Colonic mucosa (tissue), 4 donors: ENCODE measurements around the gene PLA2G5. TPM values are rescaled to one million over a fixed set of nuclear protein-coding genes. Genes with fewer than 3 reads are reported as not detected.

ENCODE experiments used
- DNase-seq: peaks from one replicate; pipeline ENCODE4 v3.0.0-alpha.2; 2020
- H3K27ac ChIP-seq: fragments of 200-600 bp; one replicate; pipeline ENCODE4 v1.8.0; 2021
- H3K27me3 ChIP-seq: fragments of 200-600 bp; one replicate; pipeline ENCODE4 v1.8.0; 2021
- H3K36me3 ChIP-seq: fragments of 200-600 bp; one replicate; pipeline ENCODE4 v1.8.0; 2021
- H3K4me1 ChIP-seq: fragments of 200-600 bp; one replicate; pipeline ENCODE4 v1.8.0; 2021; ENCODE audit warnings: mild to moderate bottlenecking
- H3K4me3 ChIP-seq: fragments of 200-600 bp; one replicate; pipeline ENCODE4 v1.8.0; 2021
- H3K9ac ChIP-seq, 2 donors: one replicate each; pipeline ENCODE4 v1.7.0; 2013; ENCODE audit warnings: control low read depth in 2 of 2, low read depth in 2 of 2, low read length in 2 of 2
- H3K9me3 ChIP-seq: fragments of 200-600 bp; one replicate; pipeline ENCODE4 v1.8.0; 2021
- intact Hi-C: fragments of 100-400 bp; cut with DNase I; formaldehyde crosslinking; loops from one replicate; pipeline ENCODE4 v1.14.1; 2022
- total RNA-seq, 2 donors: library from RNA; stranded (reverse); fragmentation: NEBNext Ultra II Directional in 1 of 2; extraction: Animal tissue kit (Norgen Biotek cat#: 25700) in 1 of 2; gene quantifications; one replicate each; pipeline ENCODE4 v1.2.1, GENCODE V29; 2021
- TF ChIP-seq, protein P1 (sequence below): fragments of 200-600 bp; IDR thresholded peaks from one replicate; pipeline ENCODE4 v1.8.0; 2022; ENCODE audit warnings: antibody characterized with exemption, mild to moderate bottlenecking
- donor health status: healthy.
- donor health status: DM: no; HTN: no; CAD: no.
- donor health status: DM: no; HTN: no; CAD: no.

Gene PLA2G5
- total RNA-seq, 2 donors from 2014 or later, result 1.8 TPM; not detected in 1

DNA sequence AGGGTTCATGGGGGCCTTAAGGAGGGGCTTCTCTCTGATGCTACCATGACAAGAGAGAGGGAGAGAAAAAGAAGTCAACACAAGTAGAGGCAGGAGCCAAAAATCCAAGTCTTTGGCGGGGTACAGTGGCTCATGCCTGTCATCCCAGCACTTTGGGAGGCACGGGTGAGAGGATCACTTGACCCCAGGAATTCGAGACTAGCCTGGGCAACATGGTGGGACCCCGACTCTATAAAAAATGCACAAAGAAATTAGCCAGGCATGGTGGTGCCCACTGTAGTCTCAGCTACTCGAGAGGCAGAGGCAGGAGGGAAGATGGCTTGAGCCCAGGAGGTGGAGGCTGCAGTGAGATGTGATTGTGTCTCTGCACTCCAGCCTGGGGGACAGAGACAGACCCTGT, 8.7 kb downstream of the PLA2G5 start:
- Histone ChIP-seq H3K27ac (no peak overlapping the region), H3K36me3 (no peaks in the 10 kb centered on the region), H3K4me1 (no peaks in the 10 kb centered on the region), H3K9ac (no peak overlapping the region), H3K4me3 (no peak overlapping the region), H3K9me3 (no peaks in the 10 kb centered on the region), H3K27me3 (no peaks in the 10 kb centered on the region)
- TF ChIP-seq, protein P1, sequence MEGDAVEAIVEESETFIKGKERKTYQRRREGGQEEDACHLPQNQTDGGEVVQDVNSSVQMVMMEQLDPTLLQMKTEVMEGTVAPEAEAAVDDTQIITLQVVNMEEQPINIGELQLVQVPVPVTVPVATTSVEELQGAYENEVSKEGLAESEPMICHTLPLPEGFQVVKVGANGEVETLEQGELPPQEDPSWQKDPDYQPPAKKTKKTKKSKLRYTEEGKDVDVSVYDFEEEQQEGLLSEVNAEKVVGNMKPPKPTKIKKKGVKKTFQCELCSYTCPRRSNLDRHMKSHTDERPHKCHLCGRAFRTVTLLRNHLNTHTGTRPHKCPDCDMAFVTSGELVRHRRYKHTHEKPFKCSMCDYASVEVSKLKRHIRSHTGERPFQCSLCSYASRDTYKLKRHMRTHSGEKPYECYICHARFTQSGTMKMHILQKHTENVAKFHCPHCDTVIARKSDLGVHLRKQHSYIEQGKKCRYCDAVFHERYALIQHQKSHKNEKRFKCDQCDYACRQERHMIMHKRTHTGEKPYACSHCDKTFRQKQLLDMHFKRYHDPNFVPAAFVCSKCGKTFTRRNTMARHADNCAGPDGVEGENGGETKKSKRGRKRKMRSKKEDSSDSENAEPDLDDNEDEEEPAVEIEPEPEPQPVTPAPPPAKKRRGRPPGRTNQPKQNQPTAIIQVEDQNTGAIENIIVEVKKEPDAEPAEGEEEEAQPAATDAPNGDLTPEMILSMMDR, result no peak
- intact Hi-C loops, result no loop called here
- no peak for DNase-seq

DNA sequence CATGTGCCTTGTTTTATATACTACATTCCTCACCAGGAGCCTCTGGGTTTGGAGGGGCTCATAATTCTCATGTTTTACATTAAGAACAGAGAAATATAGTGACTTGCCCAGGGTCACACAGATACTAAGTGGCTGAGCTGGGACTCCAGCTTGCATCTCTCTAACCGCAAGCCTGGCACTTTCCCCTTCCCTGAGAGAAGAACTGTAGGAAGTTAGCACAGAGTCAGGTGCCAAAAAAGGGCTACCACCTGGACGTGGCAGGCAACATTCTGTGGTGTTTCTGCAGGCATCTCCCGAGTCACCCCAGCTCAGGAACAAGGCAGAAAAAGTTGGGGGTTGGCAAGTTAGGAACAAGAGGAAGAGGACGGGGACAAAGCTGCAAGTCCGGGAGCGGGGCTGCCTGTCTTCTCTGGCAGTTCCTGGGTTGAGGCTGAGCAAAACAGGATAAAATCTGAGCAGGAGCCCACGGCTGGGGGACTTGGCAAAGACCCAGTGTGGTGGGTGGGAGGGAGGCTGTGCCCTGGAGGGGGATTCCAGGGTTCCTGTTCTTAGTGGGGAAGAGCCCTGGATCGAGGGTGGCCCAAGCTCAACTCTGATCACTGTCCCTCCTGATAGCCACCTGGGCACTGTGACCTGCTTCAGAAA, 9.8 kb downstream of the PLA2G5 start:
- intact Hi-C loops, result no loop called here
- no peak overlapping the region for H3K4me3 ChIP-seq
- TF ChIP-seq, protein P1, result no peak
- no peak for DNase-seq
- H3K9ac ChIP-seq, result no peak overlapping the region
- H3K36me3 ChIP-seq, result no peaks in the 10 kb centered on the region
- no peak overlapping the region for H3K27ac ChIP-seq
- no peaks in the 10 kb centered on the region for H3K27me3 ChIP-seq
- no peaks in the 10 kb centered on the region for H3K9me3 ChIP-seq
- H3K4me1 ChIP-seq, result no peaks in the 10 kb centered on the region

DNA sequence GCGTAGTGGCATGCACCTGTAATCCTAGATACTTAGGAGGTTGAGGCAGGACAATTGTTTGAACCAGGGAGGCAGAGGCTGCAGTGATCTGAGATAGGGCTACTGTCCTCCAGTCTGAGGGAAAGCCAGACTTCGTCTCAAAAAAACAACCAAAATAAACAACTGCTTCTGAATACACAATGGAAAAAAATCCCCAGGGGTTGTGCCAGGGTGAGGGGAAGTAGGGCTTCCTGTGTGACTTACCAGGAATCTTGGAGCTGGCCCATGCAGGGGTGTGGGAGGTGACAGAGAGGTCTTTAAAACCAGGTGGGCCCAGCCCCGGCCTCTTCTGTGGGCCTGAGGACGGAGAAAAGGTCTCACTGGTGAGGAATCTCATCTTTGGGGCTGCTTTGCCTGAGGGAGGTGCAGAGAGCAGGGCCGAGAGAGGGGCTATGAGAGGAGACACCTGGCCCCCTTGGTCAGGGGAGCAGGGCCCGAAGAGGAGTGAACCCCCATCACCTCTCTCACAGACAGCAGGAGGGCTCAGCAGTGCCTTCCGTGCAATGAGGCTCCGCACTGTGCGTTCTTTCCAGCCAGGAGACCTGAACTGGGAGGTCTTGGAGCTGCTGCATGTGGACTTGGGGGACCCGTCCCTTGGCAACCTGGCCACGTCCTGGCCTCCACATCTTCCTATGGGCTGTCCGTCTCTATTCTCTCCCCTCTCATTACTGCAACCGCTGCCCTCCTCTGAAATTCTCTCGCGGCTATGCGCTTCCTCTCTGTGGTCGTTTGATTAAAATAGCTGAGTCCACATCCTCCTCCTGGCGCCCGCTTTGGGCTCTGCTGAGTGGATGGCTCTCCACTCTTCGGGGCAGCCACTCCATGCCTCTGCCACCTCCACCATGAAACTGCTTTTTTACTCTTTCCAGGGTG, 10.7 kb downstream of the PLA2G5 start:
- intact Hi-C loops, result no loop called here
- Histone ChIP-seq H3K4me1 (no peaks in the 10 kb centered on the region), H3K27me3 (no peaks in the 10 kb centered on the region), H3K9ac (no peak overlapping the region), H3K27ac (no peak overlapping the region), H3K4me3 (no peak overlapping the region), H3K36me3 (no peaks in the 10 kb centered on the region), H3K9me3 (no peaks in the 10 kb centered on the region)
- no peak for DNase-seq
- TF ChIP-seq, protein P1, result no peak

DNA sequence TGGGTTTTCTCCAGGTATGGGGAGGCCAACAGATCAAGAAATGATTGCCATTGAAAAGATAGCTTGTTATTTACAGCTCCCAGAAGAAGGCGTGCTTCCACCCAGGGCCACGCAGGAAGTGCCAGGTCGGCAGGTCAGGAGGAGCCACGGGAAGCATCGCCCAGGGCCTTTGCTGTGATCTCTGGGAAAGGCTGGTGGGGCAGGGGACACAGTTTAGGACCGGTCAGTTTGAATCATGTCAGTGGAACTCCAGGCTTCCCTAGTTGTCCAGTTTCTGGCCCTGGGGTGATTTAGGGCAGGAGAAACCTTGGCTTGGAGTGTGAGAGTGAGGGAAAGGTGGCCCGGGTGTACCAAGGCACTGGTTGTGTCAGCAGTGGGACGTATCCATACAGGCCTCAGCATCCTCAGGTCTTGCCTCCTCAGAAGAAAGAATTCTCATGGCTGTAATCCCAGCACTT, 11.4 kb downstream of the PLA2G5 start:
- TF ChIP-seq, protein P1, result no peak
- no peaks in the 10 kb centered on the region for H3K4me1 ChIP-seq
- no peaks in the 10 kb centered on the region for H3K36me3 ChIP-seq
- H3K9me3 ChIP-seq, result no peaks in the 10 kb centered on the region
- no peak overlapping the region for H3K4me3 ChIP-seq
- intact Hi-C loops, result no loop called here
- no peak overlapping the region for H3K9ac ChIP-seq
- no peak overlapping the region for H3K27ac ChIP-seq
- H3K27me3 ChIP-seq, result no peaks in the 10 kb centered on the region
- DNase-seq, result no peak

DNA sequence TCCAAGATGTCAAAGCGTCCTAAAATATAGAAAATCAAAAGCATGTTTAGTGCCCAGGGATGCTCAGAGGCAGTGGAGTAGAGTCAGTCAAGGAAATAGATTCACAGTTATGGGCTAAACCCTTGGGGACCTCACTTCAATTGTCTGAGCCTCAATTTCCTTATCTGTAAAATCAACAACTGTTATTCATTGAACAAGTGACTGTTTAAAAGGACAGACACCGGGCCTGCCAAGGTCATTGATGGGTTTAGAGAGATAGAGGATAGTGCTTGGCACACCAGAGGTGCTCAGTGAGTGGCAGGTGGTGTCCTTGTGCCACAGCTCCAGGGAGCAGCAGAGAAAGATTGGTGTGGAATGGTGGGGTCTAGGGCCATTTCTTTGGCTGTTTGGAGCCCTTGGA, 12.8 kb downstream of the PLA2G5 start:
- Histone ChIP-seq H3K9me3 (no peaks in the 10 kb centered on the region), H3K4me1 (no peaks in the 10 kb centered on the region), H3K27ac (no peak overlapping the region), H3K36me3 (no peaks in the 10 kb centered on the region), H3K27me3 (no peaks in the 10 kb centered on the region), H3K9ac (no peak overlapping the region), H3K4me3 (no peak overlapping the region)
- DNase-seq, result no peak
- intact Hi-C loops, result no loop called here
- TF ChIP-seq, protein P1, result no peak
